ENCODE data around the gene ANKS1A.

ANKS1A gene

GRCh38 chr6:35061651-35062410 is 172.8 kb downstream of the ANKS1A start:
- H3K9me3 ChIP-seq (ENCODE audit: insufficient read depth, low read length): no peaks in the 10 kb centered on the region
- no peak for DNase-seq (ENCODE audit: low read depth, low spot score)
- H3K4me3 ChIP-seq (ENCODE audit: insufficient read length, low read depth): no peak overlapping the region
- peaks cover 48% of the 10 kb centered on the region for H3K36me3 ChIP-seq (ENCODE audit: insufficient read depth, insufficient read length, low read length)
- H3K4me1 ChIP-seq (ENCODE audit: insufficient read depth, insufficient read length): peaks cover 8% of the 10 kb centered on the region
- H3K9ac ChIP-seq (ENCODE audit: insufficient read length, low read depth): no peak overlapping the region
- H3K27me3 ChIP-seq (ENCODE audit: insufficient read depth, insufficient read length): no peaks in the 10 kb centered on the region
- TF ChIP-seq SUZ12 (IDR thresholded peaks at IDR 0.05; ENCODE audit: extremely low read depth, insufficient read depth, insufficient read length) (no peak), YY1 (IDR thresholded peaks at IDR 0.05; ENCODE audit: insufficient read depth, insufficient read length) (no peak), ZNF274 (IDR thresholded peaks at IDR 0.05; ENCODE audit: low read depth, low read length) (no peak)

GRCh38 chr6:35062676-35063574 is 173.9 kb downstream of the ANKS1A start:
- Histone ChIP-seq H3K4me3 (ENCODE audit: insufficient read length, low read depth) (no peak overlapping the region), H3K36me3 (ENCODE audit: insufficient read depth, insufficient read length, low read length) (peaks cover 51% of the 10 kb centered on the region), H3K9me3 (ENCODE audit: insufficient read depth, low read length) (no peaks in the 10 kb centered on the region), H3K4me1 (ENCODE audit: insufficient read depth, insufficient read length) (peaks cover 6% of the 10 kb centered on the region), H3K9ac (ENCODE audit: insufficient read length, low read depth) (no peak overlapping the region), H3K27me3 (ENCODE audit: insufficient read depth, insufficient read length) (no peaks in the 10 kb centered on the region)
- no peak for TF ChIP-seq ZNF274 (IDR thresholded peaks at IDR 0.05; ENCODE audit: low read depth, low read length)
- TF ChIP-seq SUZ12 (IDR thresholded peaks at IDR 0.05; ENCODE audit: extremely low read depth, insufficient read depth, insufficient read length): no peak
- TF ChIP-seq YY1 (IDR thresholded peaks at IDR 0.05; ENCODE audit: insufficient read depth, insufficient read length): no peak
- DNase-seq (ENCODE audit: low read depth, low spot score): no peak

- Histone ChIP-seq H3K9ac (ENCODE audit: insufficient read length, low read depth) (no peak overlapping the region), H3K27me3 (ENCODE audit: insufficient read depth, insufficient read length) (no peaks in the 10 kb centered on the region), H3K4me1 (ENCODE audit: insufficient read depth, insufficient read length) (peaks cover 7% of the 10 kb centered on the region), H3K9me3 (ENCODE audit: insufficient read depth, low read length) (no peaks in the 10 kb centered on the region), H3K36me3 (ENCODE audit: insufficient read depth, insufficient read length, low read length) (peaks cover 47% of the 10 kb centered on the region), H3K4me3 (ENCODE audit: insufficient read length, low read depth) (no peak overlapping the region)
- no peak for TF ChIP-seq ZNF274 (IDR thresholded peaks at IDR 0.05; ENCODE audit: low read depth, low read length)
- TF ChIP-seq YY1 (IDR thresholded peaks at IDR 0.05; ENCODE audit: insufficient read depth, insufficient read length): no peak
- TF ChIP-seq SUZ12 (IDR thresholded peaks at IDR 0.05; ENCODE audit: extremely low read depth, insufficient read depth, insufficient read length): no peak
- no peak for DNase-seq (ENCODE audit: low read depth, low spot score)
Measured at GRCh38 chr6:35063701-35064280, 174.7 kb downstream of the ANKS1A start.

- Histone ChIP-seq H3K36me3 (ENCODE audit: insufficient read depth, insufficient read length, low read length) (peaks cover 42% of the 10 kb centered on the region), H3K9me3 (ENCODE audit: insufficient read depth, low read length) (no peaks in the 10 kb centered on the region), H3K27me3 (ENCODE audit: insufficient read depth, insufficient read length) (no peaks in the 10 kb centered on the region), H3K9ac (ENCODE audit: insufficient read length, low read depth) (no peak overlapping the region), H3K4me1 (ENCODE audit: insufficient read depth, insufficient read length) (peaks cover 7% of the 10 kb centered on the region), H3K4me3 (ENCODE audit: insufficient read length, low read depth) (no peak overlapping the region)
- DNase-seq (ENCODE audit: low read depth, low spot score): no peak
- TF ChIP-seq YY1 (IDR thresholded peaks at IDR 0.05; ENCODE audit: insufficient read depth, insufficient read length) (no peak), ZNF274 (IDR thresholded peaks at IDR 0.05; ENCODE audit: low read depth, low read length) (no peak), SUZ12 (IDR thresholded peaks at IDR 0.05; ENCODE audit: extremely low read depth, insufficient read depth, insufficient read length) (no peak)
Measured at GRCh38 chr6:35064290-35064689, 175.2 kb downstream of the ANKS1A start.

- Histone ChIP-seq H3K9me3 (ENCODE audit: insufficient read depth, low read length) (no peaks in the 10 kb centered on the region), H3K4me1 (ENCODE audit: insufficient read depth, insufficient read length) (peaks cover 5% of the 10 kb centered on the region), H3K4me3 (ENCODE audit: insufficient read length, low read depth) (no peak overlapping the region), H3K36me3 (ENCODE audit: insufficient read depth, insufficient read length, low read length) (peaks cover 36% of the 10 kb centered on the region), H3K9ac (ENCODE audit: insufficient read length, low read depth) (no peak overlapping the region), H3K27me3 (ENCODE audit: insufficient read depth, insufficient read length) (no peaks in the 10 kb centered on the region)
- TF ChIP-seq ZNF274 (IDR thresholded peaks at IDR 0.05; ENCODE audit: low read depth, low read length) (no peak), SUZ12 (IDR thresholded peaks at IDR 0.05; ENCODE audit: extremely low read depth, insufficient read depth, insufficient read length) (no peak), YY1 (IDR thresholded peaks at IDR 0.05; ENCODE audit: insufficient read depth, insufficient read length) (no peak)
- DNase-seq (ENCODE audit: low read depth, low spot score): no peak
Measured at GRCh38 chr6:35064757-35065440, 175.8 kb downstream of the ANKS1A start.

- Histone ChIP-seq H3K4me1 (ENCODE audit: insufficient read depth, insufficient read length) (peaks cover 5% of the 10 kb centered on the region), H3K36me3 (ENCODE audit: insufficient read depth, insufficient read length, low read length) (peaks cover 31% of the 10 kb centered on the region), H3K4me3 (ENCODE audit: insufficient read length, low read depth) (no peak overlapping the region), H3K9me3 (ENCODE audit: insufficient read depth, low read length) (no peaks in the 10 kb centered on the region), H3K9ac (ENCODE audit: insufficient read length, low read depth) (no peak overlapping the region), H3K27me3 (ENCODE audit: insufficient read depth, insufficient read length) (no peaks in the 10 kb centered on the region)
- TF ChIP-seq ZNF274 (IDR thresholded peaks at IDR 0.05; ENCODE audit: low read depth, low read length) (no peak), YY1 (IDR thresholded peaks at IDR 0.05; ENCODE audit: insufficient read depth, insufficient read length) (no peak), SUZ12 (IDR thresholded peaks at IDR 0.05; ENCODE audit: extremely low read depth, insufficient read depth, insufficient read length) (no peak)
- DNase-seq (ENCODE audit: low read depth, low spot score): no peak
Measured at GRCh38 chr6:35065441-35065800, 176.4 kb downstream of the ANKS1A start.
